HT-29 (cell line): Measurements from ENCODE around the gene DAP. TPM values are rescaled to one million over a fixed set of nuclear protein-coding genes. Genes with fewer than 3 reads are reported as not detected.
"Not testable (repeated sequence)": the region's sequence is repeated elsewhere in the genome, so short reads cannot be mapped to it uniquely, and the experiment has no call there.

Experiments used
- DNase-seq: peaks from one replicate; pipeline ENCODE4 v3.0.0-alpha.2; 2015; ENCODE audit warnings: low spot score
- total RNA-seq: library from RNA; depleted of rRNA; stranded (reverse); fragments of >200 nt; shearing (Covaris generic); gene quantifications from 2 replicates; pipeline ENCODE4 v1.2.3, GENCODE V29; 2014

DAP gene
- total RNA-seq, 1 experiment from 2014 or later: 54.2 TPM

DNA sequence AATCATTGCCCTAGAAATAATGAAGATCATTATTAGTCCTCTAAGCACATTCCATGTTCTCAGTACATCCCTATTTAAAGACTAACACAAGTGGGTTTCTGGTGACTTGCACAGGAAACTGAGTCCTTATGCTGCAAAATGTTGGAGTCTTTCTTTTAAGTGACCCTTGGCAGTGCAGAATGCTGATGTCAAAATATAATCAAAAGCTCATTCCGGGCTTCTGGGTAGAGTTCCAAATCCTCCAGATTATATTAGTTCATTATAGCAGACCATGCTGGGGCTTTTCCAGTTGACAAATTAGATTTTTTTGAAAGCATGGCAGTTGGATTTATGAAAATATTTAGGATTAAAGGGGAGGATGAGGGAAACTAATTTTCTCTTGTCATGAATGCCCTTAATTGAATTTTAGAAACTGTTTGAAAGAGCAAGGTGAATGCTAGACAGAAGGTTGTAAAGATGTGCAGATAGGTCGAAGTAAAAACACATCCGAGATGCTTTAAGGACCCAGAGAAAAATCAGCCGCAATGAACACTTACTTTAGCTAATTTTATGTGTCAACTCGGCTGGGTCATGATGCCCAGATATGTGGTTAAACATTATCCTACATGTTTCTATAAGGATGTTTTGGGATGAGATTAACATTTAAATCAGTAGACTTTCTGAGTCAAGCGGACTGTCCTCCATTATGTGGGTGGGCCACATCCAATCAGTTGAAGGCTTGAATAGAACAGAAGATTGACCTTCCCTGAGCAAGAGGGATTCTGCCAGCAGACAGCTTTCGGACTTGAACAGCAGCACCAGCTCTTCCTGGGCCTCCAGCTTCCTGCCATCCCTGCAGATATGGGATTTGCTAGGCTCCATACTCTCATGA lies 88.7 kb downstream of the DAP start:
- DNase-seq: no peak

- DNase-seq: no peak
These were observed 89.7 kb downstream of the DAP start for GRCh38 chr5:10671041-10672008.

- no peak for DNase-seq
These were observed 91.1 kb downstream of the DAP start for GRCh38 chr5:10669983-10670382.

DNA sequence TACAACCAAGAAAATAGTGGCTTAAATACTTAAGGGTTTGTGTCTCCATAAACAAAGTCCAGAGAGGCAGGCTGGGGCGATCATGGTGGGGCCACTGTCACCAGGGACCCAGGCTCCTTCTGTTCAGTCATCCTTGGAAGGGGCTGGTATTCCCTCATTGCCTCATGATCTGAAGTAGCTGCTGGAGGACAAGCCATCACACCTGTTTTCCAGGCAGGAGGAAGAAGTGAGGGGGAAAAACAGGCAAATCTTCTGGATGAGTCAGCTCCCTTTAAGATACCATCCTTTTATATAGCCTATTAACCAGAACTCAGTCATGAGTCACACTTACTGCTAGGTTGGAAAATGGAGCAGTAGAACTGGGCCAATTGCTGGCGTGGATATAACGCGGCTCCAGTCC lies 92.3 kb downstream of the DAP start:
- no peak for DNase-seq

DNA sequence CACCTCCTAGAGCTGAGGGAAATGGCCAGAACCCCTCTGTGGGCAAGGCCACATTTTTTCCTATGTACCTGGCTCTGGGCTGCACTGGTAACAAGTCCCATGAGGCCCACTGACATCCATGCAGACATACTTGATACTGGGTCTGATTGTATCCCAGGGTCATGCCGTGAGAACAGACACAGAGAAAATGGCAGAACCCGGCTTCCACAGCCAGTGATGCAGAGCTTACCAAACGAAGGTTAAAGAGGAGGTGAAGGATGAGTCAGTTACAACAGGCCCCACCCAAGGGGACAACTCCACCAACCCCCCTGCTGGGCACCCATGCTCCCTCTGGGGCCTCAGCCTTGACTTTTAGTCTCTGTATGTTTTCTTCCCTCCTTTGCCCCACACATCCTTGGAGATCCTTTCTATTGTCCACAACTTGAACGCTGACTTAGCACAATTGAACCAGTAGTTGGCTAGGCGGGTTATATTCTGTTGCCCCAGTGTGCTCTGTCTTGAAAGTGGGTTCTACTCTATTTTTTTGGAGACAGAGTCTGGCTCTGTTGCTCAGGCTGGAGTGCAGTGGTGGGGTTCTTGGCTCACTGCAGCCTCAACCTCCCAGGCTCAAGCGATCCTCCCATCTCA lies 93.5 kb downstream of the DAP start:
- no peak for DNase-seq

- DNase-seq: no peak
These were observed 94.3 kb downstream of the DAP start for GRCh38 chr5:10666531-10667299.

- DNase-seq: no peak
These were observed 95.2 kb downstream of the DAP start for GRCh38 chr5:10665799-10666198.

GRCh38 chr5:10664180-10664769 lies 96.8 kb downstream of the DAP start:
- not testable (repeated sequence) for DNase-seq

GRCh38 chr5:10663489-10664179 lies 97.4 kb downstream of the DAP start:
- DNase-seq: no peak

GRCh38 chr5:10662661-10663488 lies 98.2 kb downstream of the DAP start:
- no peak for DNase-seq

DNA sequence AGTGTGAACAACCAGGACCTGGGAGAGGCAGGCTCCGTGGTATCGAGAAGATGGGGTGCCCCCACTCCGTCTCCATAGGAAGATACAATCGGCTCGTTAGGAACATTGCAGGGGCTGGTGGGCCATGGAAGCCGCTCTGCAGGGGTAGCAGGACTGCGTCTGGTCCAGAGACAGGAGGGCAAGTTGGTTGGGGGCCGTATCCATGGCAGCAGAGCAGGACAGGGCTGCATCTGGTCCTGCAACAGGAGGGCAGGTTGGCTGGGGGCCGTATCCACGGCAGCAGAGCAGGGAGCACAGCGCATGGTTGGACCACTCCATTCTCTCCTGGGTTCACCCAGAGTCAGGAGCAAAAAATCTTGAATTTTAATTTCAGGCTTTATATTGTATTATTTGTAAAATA lies 99.0 kb downstream of the DAP start:
- no peak for DNase-seq

GRCh38 chr5:10661401-10661800 lies 99.6 kb downstream of the DAP start:
- DNase-seq: no peak

DNA sequence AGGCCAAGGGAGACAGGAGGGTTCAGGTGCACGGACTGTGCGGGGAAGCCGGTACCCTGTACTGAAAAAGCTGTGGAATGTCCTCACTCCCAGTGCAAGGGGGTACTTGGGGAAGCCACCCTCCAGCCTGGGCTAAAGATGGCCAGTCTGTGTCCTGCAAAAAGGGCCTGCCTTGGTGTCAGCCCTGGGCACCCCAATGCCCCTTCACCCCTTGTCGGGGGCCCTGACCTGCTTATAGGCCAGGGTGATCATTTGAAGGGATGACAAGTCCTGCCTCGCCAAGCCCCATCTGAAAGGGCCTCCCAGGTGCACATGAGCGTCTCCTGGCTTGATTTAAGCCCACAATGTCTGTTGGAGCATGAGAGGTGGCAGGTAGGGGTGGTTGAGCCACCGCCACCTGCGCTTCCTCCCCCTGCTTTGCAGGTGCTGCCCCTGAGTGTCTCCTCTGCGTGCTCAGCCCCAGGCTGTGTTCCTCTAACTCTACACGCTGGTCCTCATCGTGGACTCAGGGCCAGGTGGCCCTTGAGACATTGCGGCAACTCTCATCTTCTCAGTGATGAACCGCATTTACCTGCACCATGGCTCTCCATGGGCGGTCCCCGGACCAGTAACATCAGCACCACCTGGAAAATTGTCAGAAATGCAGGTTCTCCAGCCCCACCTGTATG lies 100.2 kb downstream of the DAP start:
- no peak for DNase-seq

DNA sequence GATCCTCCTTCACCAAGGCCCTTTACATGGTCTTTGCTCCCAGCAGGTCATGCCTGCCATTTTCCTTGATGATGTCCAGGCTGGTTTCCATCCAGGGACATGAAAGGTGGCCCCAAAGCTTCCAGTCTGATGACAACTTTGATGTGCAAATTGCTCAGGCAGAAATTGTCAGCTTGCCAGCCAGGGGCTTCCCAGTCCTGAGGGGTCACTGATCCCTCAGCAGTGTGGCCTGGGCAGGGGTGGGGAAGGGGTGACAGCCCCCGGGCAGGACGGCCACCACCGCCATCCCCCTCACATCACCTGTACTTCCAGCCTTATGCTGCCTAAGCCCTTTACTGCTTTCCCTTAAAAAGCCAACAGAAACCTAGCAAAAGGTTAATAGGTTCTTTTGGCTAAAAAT lies 100.9 kb downstream of the DAP start:
- no peak for DNase-seq

GRCh38 chr5:10658265-10658664 lies 102.8 kb downstream of the DAP start:
- no peak for DNase-seq

DNA sequence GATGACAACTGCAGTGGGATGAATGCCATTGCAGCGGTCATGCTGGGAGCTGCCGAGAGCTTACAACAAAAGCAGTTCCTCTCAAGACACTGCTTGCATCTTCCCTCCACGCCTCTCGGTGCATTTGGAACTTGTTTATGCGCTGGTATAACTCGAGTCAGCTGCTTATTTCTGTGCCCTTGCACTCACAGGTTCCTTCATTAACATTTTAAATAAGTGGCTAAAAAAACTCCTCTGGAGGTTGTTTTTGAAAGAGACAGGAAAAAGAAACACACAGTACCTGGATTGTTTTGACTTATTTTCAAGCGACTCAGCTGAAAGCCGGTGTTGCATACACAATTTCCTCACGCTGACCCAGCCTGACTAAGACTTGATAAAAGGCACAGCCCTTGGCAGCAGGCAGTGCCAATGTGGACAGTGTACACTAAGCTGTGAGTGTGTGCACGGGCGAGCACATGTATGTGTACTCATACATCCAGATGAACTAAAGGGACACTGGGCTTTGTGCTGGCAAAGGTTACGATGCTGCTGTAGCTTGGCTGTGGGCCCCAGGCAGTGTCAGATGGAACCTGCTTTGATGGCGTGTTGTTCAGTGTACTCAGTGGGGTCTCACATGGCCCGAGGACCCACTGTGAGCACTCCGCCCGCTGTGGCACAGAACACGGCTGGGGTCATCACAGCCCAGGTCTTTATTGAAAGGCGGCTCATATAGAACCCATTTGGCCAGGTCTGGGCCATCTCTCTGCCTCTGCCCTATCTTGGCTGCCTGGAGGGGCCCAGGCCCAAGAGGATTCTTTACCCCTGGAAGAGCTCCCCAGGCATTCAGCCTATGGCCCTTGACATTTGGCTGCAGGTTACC lies 104.8 kb downstream of the DAP start:
- DNase-seq: no peak

GRCh38 chr5:10655161-10655971 lies 105.7 kb downstream of the DAP start:
- no peak for DNase-seq
